Smooth muscle cell (in vitro differentiated cells): ENCODE measurements around the gene CARD9. TPM values are rescaled to one million over a fixed set of nuclear protein-coding genes. Genes with fewer than 3 reads are reported as not detected.

Experiments
- DNase-seq: peaks from one replicate; lab custom pipeline; 2025; ENCODE audit not compliant: unreplicated experiment; lab: John Stamatoyannopoulos, UW
- H2AFZ ChIP-seq: fragments of 200-600 bp; sonication (generic); 2 replicates; pipeline ENCODE4 v1.6.0; 2016; ENCODE audit warnings: antibody characterized with exemption, low read depth, mild to moderate bottlenecking
- H3F3A ChIP-seq: fragments of 200-600 bp; sonication (generic); 2 replicates; pipeline ENCODE4 v1.6.0; 2017; ENCODE audit warnings: antibody characterized with exemption, low read depth
- H3K27ac ChIP-seq: fragments of 200-600 bp; sonication (generic); 2 replicates; pipeline ENCODE4 v1.5.1; 2016; ENCODE audit warnings: low read depth, mild to moderate bottlenecking
- H3K27me3 ChIP-seq: fragments of 200-600 bp; sonication (generic); 2 replicates; pipeline ENCODE4 v1.6.1; 2016; ENCODE audit warnings: low read depth, mild to moderate bottlenecking
- H3K36me3 ChIP-seq: fragments of 200-600 bp; sonication (generic); 2 replicates; pipeline ENCODE4 v1.5.1; 2016; ENCODE audit warnings: low read depth
- H3K4me1 ChIP-seq: fragments of 200-600 bp; sonication (generic); 2 replicates; pipeline ENCODE4 v1.5.1; 2016; ENCODE audit warnings: low read depth
- H3K4me2 ChIP-seq: fragments of 200-600 bp; sonication (generic); 2 replicates; pipeline ENCODE4 v1.6.0; 2016; ENCODE audit warnings: mild to moderate bottlenecking
- H3K4me3 ChIP-seq: fragments of 200-600 bp; sonication (generic); 2 replicates; pipeline ENCODE4 v1.5.1; 2016; ENCODE audit warnings: mild to moderate bottlenecking
- H3K79me2 ChIP-seq: fragments of 200-600 bp; sonication (generic); 2 replicates; pipeline ENCODE4 v1.6.0; 2016; ENCODE audit warnings: low read depth, mild to moderate bottlenecking
- H3K9ac ChIP-seq: fragments of 200-600 bp; sonication (generic); 2 replicates; pipeline ENCODE4 v1.6.0; 2016; ENCODE audit warnings: low read depth
- H3K9me3 ChIP-seq: fragments of 200-600 bp; sonication (generic); replicated peaks from 2 replicates; pipeline ENCODE4 v1.5.1; 2016; ENCODE audit warnings: low read depth
- H4K20me1 ChIP-seq: fragments of 200-600 bp; sonication (generic); 2 replicates; pipeline ENCODE4 v1.6.0; 2016; ENCODE audit warnings: low read depth
- WGBS: methylation state at CpG from one replicate; pipeline ENCODE4 v1.1.7; 2016; ENCODE audit warnings: low lambda C conversion rate; 5-methylcytosine and 5-hydroxymethylcytosine counted together
- polyA plus RNA-seq: library from polyadenylated mRNA; unstranded; fragments of >200 nt; fragmentation: Nextera tagmentation; extraction: Ambion mirVana; gene quantifications from 2 replicates; pipeline ENCODE4 v1.2.1, GENCODE V29; 2016
- total RNA-seq: library from RNA; depleted of rRNA; stranded (reverse); fragments of >200 nt; gene quantifications from 2 replicates; pipeline ENCODE4 v1.2.3, GENCODE V29; 2014
- TF ChIP-seq, protein P1 (sequence below): fragments of 200-600 bp; sonication (generic); IDR thresholded peaks from 2 replicates; pipeline ENCODE4 v1.5.1; 2017; ENCODE audit warnings: borderline replicate concordance, mild to moderate bottlenecking, antibody characterized with exemption; ENCODE audit not compliant: insufficient read depth, poor library complexity, severe bottlenecking

CARD9 gene
- total and polyA plus RNA-seq, 2 experiments from 2014 or later: 1.2 to 1.9 TPM

DNA sequence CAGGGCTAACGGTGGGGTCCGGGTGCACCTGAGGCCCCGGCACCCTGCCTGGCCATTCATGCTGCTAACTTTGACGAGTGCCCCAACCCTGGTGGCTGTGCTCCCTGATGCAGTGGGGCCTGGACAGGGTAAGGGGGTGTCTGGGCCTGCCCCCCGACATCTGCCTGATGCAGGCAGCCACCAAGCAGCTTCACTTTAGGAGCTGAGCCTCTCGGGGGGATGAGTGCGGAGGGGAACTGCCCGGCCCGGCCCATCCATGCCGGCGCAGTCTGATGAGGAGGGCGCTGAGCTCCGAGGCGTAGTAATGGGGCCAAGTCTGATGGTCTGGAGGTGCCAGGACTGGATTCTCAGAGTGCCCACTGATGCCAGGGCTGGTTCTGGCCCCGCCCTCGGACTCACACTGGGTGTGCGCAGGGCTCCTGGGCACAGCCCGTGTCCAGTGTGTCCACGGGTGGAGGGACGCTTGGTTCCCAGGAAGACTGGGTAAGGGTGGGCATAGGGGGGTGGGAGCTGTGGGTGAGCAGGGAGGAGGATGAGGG is 26.5 kb downstream of the CARD9 start:
- WGBS: 92% methylated on average over 18 of the region's 20 CpGs
- H3K36me3 ChIP-seq: no peaks in the 10 kb centered on the region
- H3K9ac ChIP-seq: no peak overlapping the region
- H3K4me2 ChIP-seq: no peak overlapping the region
- peaks cover 20% of the 10 kb centered on the region for H3K4me1 ChIP-seq
- no peaks in the 10 kb centered on the region for H3K27me3 ChIP-seq
- TF ChIP-seq, protein P1, sequence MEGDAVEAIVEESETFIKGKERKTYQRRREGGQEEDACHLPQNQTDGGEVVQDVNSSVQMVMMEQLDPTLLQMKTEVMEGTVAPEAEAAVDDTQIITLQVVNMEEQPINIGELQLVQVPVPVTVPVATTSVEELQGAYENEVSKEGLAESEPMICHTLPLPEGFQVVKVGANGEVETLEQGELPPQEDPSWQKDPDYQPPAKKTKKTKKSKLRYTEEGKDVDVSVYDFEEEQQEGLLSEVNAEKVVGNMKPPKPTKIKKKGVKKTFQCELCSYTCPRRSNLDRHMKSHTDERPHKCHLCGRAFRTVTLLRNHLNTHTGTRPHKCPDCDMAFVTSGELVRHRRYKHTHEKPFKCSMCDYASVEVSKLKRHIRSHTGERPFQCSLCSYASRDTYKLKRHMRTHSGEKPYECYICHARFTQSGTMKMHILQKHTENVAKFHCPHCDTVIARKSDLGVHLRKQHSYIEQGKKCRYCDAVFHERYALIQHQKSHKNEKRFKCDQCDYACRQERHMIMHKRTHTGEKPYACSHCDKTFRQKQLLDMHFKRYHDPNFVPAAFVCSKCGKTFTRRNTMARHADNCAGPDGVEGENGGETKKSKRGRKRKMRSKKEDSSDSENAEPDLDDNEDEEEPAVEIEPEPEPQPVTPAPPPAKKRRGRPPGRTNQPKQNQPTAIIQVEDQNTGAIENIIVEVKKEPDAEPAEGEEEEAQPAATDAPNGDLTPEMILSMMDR: no peak
- no peaks in the 10 kb centered on the region for H3K79me2 ChIP-seq
- H3F3A ChIP-seq: no peaks in the 10 kb centered on the region
- no peak overlapping the region for H3K4me3 ChIP-seq
- no peak overlapping the region for H2AFZ ChIP-seq
- no peak overlapping the region for H3K27ac ChIP-seq
- no peak for DNase-seq
- no peaks in the 10 kb centered on the region for H3K9me3 ChIP-seq
- H4K20me1 ChIP-seq: peaks cover 37% of the 10 kb centered on the region

DNA sequence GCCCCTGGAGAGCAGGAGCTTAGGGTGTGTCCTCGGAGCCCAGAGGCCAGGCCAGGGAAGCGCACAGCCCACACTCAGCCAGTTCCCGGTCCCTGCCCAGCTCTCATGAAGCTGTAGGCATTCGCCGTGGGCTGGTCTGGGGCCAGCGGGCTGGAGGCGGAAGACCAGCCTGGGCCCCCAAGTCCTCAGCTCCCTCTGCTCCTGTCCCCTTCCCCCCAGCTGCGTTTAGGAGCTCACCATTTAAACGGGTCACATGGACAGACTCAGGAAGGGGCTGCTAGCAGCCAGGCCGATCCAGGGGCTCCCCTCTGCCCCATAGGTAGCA is 27.4 kb downstream of the CARD9 start:
- DNase-seq: no peak
- 85% methylated on average over 10 of the region's 10 CpGs for WGBS
- Histone ChIP-seq H3K4me2 (no peak overlapping the region), H3K9ac (no peak overlapping the region), H2AFZ (no peak overlapping the region), H3F3A (no peaks in the 10 kb centered on the region), H4K20me1 (peaks cover 37% of the 10 kb centered on the region), H3K9me3 (no peaks in the 10 kb centered on the region), H3K4me3 (no peak overlapping the region), H3K27ac (no peak overlapping the region), H3K4me1 (peaks cover 23% of the 10 kb centered on the region), H3K27me3 (no peaks in the 10 kb centered on the region), H3K36me3 (no peaks in the 10 kb centered on the region), H3K79me2 (no peaks in the 10 kb centered on the region)
- TF ChIP-seq, protein P1: no peak

DNA sequence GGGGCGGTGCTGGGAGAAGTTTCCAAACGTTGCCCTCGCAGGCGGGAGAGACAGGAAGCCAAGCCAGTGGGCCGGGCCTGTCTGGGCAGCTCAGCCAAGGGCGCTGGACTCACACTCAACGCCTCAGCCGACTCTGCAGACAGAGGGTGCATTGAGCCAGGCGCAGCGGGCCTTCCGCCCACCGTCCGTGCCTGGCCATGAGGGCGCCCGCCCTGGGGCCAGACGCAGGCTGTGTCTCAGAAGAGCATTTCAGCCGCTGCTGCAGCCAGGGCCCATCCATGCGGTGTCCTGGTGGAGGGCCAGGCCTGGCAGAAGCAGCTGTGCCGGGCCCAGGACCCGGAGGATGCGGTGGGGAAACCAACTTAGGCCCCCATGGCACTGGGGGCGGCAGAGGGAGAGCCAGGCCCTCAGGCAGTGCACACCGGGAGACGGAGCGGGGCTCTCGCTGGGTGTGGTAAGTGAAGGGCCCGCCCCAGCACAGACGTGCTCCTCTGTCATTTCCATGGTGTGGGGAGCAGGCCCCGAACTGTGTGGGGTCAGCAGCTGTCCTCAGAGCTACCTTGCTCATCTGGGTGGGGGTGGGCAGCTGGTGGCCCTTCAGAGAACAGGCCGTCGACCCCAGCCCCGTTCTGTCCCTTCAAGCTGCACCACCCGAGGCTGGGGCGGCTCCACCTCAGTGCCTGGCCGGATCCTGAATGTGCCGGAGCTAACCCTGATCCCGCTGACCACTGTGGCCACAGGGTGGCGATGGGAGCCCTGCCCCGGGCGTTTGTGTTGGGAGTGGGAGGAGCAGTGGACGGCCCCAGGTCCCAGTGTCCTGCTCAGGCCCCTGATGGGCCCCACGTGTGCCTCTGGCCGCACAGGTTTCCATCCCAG is 27.9 kb downstream of the CARD9 start:
- Histone ChIP-seq H3K4me3 (no peak overlapping the region), H3K4me2 (no peak overlapping the region), H3K27me3 (no peaks in the 10 kb centered on the region), H3K9me3 (no peaks in the 10 kb centered on the region), H4K20me1 (peaks cover 31% of the 10 kb centered on the region), H2AFZ (no peak overlapping the region), H3K9ac (no peak overlapping the region), H3K4me1 (peaks cover 23% of the 10 kb centered on the region), H3K36me3 (no peaks in the 10 kb centered on the region), H3K79me2 (no peaks in the 10 kb centered on the region), H3K27ac (no peak overlapping the region), H3F3A (no peaks in the 10 kb centered on the region)
- no peak for DNase-seq
- 64% methylated on average over 40 of the region's 43 CpGs for WGBS
- TF ChIP-seq, protein P1: peak; percentile 8
